ENCODE results near the gene CFB.

- TF ChIP-seq FOXM1 (IDR thresholded peaks at IDR 0.05; ENCODE audit: borderline replicate concordance, low read depth), result no peak
- no peak for TF ChIP-seq EGR1 (IDR thresholded peaks at IDR 0.05)
- TF ChIP-seq, protein P1, sequence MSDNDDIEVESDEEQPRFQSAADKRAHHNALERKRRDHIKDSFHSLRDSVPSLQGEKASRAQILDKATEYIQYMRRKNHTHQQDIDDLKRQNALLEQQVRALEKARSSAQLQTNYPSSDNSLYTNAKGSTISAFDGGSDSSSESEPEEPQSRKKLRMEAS (IDR thresholded peaks at IDR 0.05), result no peak
- no peak for TF ChIP-seq YY1 (IDR thresholded peaks at IDR 0.05; ENCODE audit: low read depth)
- no peak for TF ChIP-seq TAF1 (IDR thresholded peaks at IDR 0.05; ENCODE audit: low read depth)
- TF ChIP-seq EP300 (IDR thresholded peaks at IDR 0.05; ENCODE audit: borderline replicate concordance), result no peak
- TF ChIP-seq RAD21 (IDR thresholded peaks at IDR 0.05; ENCODE audit: low read depth), result no peak
- TF ChIP-seq USF1 (IDR thresholded peaks at IDR 0.05), result no peak
- no peak for TF ChIP-seq NFIC (IDR thresholded peaks at IDR 0.05)
- no peak for TF ChIP-seq REST (IDR thresholded peaks at IDR 0.05; ENCODE audit: low read depth)
- no peak for TF ChIP-seq CREB1 (IDR thresholded peaks at IDR 0.05; ENCODE audit: low read depth)
- TF ChIP-seq TCF12 (IDR thresholded peaks at IDR 0.05; ENCODE audit: low read depth), result no peak
- no peak for TF ChIP-seq CEBPB (IDR thresholded peaks at IDR 0.05)
- no peak for TF ChIP-seq ZBTB7A (IDR thresholded peaks at IDR 0.05; ENCODE audit: low read depth)
Observed at GRCh38 chr6:31967926-31968320, 22.0 kb downstream of the CFB start.
